ENCODE data around the gene CBX8.

DNA sequence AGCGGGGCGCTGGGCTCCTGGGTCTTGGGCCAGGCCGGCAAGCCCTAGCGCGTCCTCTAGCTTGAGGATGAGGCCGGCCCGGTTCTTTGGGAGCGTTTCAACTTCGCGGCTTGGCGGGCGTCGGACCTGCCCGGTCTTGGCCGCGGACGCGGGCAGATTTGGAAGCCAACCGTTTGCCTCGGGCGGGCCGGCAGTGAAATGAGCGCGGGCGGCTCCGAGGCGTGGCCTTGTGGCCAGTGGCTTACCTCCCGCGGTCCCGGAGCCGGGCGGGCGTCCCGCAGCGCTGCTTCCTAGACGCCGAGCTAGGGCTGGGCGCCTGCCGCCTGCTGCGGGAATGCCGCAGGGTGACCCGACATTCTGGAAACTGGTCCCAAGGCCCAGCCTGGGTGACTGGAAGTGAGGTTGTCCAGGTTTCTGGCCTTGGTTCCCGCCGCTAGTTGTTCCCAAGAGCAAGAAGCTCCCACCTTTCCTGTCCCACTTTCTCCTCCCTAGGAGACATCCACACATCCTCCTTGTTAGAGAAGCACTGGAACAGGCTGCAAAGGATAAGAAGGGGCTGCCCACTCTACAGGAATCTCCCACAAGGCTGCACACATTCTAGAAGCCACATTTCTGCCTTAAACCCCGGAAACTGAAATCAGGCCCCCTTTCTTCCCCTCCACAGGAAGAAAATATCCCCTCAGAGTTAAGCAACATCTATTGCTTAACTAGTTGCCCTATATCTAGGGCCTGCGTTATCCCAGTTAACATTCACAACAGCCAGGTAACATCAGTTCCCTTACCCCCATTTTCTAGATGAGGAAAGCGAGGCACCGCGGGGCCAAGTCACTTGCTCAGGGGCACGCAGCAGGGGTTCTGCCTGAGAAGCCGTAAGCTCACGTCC lies 4.5 kb upstream of the CBX8 start:
- TF ChIP-seq, protein P1, sequence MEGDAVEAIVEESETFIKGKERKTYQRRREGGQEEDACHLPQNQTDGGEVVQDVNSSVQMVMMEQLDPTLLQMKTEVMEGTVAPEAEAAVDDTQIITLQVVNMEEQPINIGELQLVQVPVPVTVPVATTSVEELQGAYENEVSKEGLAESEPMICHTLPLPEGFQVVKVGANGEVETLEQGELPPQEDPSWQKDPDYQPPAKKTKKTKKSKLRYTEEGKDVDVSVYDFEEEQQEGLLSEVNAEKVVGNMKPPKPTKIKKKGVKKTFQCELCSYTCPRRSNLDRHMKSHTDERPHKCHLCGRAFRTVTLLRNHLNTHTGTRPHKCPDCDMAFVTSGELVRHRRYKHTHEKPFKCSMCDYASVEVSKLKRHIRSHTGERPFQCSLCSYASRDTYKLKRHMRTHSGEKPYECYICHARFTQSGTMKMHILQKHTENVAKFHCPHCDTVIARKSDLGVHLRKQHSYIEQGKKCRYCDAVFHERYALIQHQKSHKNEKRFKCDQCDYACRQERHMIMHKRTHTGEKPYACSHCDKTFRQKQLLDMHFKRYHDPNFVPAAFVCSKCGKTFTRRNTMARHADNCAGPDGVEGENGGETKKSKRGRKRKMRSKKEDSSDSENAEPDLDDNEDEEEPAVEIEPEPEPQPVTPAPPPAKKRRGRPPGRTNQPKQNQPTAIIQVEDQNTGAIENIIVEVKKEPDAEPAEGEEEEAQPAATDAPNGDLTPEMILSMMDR (IDR thresholded peaks at IDR 0.05; ENCODE audit: low read depth, low read length, poor library complexity, severe bottlenecking): no peak
- no peak for TF ChIP-seq EZH2phosphoT487 (IDR thresholded peaks at IDR 0.05; ENCODE audit: borderline replicate concordance, low read length)
